ENCODE data around the gene OLIG2. TPM values are rescaled to one million over a fixed set of nuclear protein-coding genes. Genes with fewer than 3 reads are reported as not detected.

OLIG2 gene
- polyA plus RNA-seq, 1 experiment: not detected

DNA sequence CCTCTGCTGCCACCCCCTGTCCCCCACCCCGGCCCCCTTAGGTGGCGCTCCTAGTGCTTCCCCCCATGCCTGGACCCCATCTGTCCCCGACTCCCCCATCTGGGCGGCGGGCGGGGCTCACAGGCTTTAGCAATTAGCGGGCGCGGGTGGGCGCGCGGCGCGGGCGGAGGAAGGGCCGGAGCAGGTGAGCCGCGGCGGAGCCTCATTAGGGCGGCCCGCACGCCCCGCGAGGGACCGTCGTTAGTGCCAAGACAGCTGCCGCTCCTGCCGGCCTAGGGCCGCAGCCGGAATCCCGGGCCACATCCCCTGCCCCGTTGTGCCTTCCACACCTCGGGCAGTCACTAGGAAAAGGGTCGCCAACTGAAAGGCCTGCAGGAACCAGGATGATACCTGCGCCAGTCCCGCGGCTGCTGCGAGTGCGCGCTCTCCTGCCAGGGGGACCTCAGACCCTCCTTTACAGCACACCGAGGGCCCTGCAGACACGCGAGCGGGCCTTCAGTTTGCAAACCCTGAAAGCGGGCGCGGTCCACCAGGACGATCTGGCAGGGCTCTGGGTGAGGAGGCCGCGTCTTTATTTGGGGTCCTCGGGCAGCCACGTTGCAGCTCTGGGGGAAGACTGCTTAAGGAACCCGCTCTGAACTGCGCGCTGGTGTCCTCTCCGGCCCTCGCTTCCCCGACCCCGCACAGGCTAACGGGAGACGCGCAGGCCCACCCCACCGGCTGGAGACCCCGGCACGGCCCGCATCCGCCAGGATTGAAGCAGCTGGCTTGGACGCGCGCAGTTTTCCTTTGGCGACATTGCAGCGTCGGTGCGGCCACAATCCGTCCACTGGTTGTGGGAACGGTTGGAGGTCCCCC, 7.6 kb downstream of the OLIG2 start:
- Histone ChIP-seq H3K27me3 (ENCODE audit: control insufficient read depth, insufficient read depth, low read length) (peaks cover 49% of the 10 kb centered on the region), H3K4me3 (ENCODE audit: low read depth, low read length) (no peak overlapping the region), H3K36me3 (ENCODE audit: control insufficient read depth, insufficient read depth, low read length) (no peaks in the 10 kb centered on the region)
- TF ChIP-seq, protein P1, sequence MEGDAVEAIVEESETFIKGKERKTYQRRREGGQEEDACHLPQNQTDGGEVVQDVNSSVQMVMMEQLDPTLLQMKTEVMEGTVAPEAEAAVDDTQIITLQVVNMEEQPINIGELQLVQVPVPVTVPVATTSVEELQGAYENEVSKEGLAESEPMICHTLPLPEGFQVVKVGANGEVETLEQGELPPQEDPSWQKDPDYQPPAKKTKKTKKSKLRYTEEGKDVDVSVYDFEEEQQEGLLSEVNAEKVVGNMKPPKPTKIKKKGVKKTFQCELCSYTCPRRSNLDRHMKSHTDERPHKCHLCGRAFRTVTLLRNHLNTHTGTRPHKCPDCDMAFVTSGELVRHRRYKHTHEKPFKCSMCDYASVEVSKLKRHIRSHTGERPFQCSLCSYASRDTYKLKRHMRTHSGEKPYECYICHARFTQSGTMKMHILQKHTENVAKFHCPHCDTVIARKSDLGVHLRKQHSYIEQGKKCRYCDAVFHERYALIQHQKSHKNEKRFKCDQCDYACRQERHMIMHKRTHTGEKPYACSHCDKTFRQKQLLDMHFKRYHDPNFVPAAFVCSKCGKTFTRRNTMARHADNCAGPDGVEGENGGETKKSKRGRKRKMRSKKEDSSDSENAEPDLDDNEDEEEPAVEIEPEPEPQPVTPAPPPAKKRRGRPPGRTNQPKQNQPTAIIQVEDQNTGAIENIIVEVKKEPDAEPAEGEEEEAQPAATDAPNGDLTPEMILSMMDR (IDR thresholded peaks at IDR 0.05; ENCODE audit: insufficient read depth, low read depth, low read length): no peak
- ChIA-PET CTCF (no interaction called here), POLR2A (no interaction called here)
- DNase-seq (ENCODE audit: low read depth): no peak

DNA sequence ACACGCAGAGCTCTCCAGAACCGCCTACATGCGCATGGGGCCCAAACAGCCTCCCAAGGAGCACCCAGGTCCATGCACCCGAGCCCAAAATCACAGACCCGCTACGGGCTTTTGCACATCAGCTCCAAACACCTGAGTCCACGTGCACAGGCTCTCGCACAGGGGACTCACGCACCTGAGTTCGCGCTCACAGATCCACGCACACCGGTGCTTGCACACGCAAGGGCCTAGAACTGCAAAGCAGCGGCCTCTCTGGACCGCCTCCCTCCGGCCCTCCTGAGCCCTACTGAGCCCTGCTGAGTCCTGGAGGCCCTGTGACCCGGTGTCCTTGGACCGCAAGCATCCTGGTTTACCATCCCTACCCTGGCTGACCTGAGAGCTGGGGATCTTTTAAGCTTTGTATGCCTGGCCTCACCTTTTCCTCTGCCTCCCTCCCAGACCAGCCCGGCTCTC, 8.3 kb downstream of the OLIG2 start:
- peaks cover 45% of the 10 kb centered on the region for H3K27me3 ChIP-seq (ENCODE audit: control insufficient read depth, insufficient read depth, low read length)
- no peak overlapping the region for H3K4me3 ChIP-seq (ENCODE audit: low read depth, low read length)
- TF ChIP-seq, protein P1 (IDR thresholded peaks at IDR 0.05; ENCODE audit: insufficient read depth, low read depth, low read length): no peak
- POLR2A ChIA-PET: no interaction called here
- CTCF ChIA-PET: interaction anchor here (1.0 kb wide), 1 partner anchor 88 kb away, joined by 3 read pairs; no protein-coding TSS in a partner anchor
- no peak for DNase-seq (ENCODE audit: low read depth)
- no peaks in the 10 kb centered on the region for H3K36me3 ChIP-seq (ENCODE audit: control insufficient read depth, insufficient read depth, low read length)

DNA sequence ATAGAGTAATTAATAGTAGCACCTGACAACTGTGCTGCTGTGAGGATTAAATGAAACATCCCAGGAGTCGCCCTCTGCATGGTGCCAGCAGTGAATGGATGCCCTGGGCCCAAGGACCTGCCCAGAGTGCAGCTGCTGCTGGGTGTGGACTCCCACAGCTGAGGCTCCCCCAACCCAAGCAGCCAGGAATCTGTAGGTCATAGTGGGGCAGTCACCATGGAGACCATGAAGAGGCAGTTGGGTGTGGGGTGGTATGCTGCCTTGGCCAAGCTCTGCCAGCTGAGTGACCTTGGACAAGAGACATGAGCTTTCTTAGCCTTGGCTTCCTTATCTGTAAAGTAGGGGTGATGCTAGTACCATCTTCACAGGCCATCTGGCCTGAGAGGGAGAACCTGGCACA, 9.4 kb downstream of the OLIG2 start:
- Histone ChIP-seq H3K4me3 (ENCODE audit: low read depth, low read length) (no peak overlapping the region), H3K27me3 (ENCODE audit: control insufficient read depth, insufficient read depth, low read length) (peaks cover 33% of the 10 kb centered on the region), H3K36me3 (ENCODE audit: control insufficient read depth, insufficient read depth, low read length) (no peaks in the 10 kb centered on the region)
- ChIA-PET POLR2A (no interaction called here), CTCF (no interaction called here)
- TF ChIP-seq, protein P1 (IDR thresholded peaks at IDR 0.05; ENCODE audit: insufficient read depth, low read depth, low read length): no peak
- no peak for DNase-seq (ENCODE audit: low read depth)

DNA sequence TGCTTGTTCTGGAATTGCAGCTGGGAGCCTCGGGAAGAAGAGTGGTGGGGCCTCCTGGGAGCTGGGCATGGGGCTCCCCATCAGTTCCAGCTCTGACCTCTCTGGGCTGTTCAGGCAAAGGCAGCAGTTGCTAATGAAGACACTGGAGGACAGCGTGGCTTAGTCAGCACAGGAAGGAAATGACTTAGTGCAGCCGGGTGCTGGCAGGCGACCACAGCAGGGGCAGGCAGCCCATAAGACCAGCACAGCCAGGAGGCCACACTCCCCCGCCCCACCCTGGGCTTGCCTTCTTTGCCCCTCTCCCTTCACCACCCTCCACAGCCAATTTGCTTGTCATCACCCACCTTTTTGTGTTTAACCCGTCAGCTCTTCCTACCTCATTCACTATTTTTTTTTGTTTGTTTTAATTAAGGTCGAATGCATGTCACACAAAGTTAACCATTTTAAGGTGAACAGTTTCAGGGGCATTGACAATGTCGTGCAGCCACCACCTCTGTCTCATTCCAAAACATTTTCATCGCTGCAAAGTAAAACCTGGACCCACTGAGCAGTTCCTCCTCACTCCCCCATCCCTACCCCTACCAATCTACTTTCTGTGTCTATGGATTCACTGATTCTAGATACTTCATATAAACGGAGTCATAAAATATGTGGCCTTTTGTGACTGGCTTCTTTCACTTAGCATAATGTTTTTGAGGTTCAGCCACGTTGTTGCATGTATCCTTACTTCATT, 10.9 kb downstream of the OLIG2 start:
- ChIA-PET CTCF (no interaction called here), POLR2A (interaction anchor here (0.6 kb wide), 1 partner anchor 26 kb away, joined by 5 read pairs; no protein-coding TSS in a partner anchor)
- Histone ChIP-seq H3K36me3 (ENCODE audit: control insufficient read depth, insufficient read depth, low read length) (no peaks in the 10 kb centered on the region), H3K27me3 (ENCODE audit: control insufficient read depth, insufficient read depth, low read length) (peaks cover 20% of the 10 kb centered on the region), H3K4me3 (ENCODE audit: low read depth, low read length) (no peak overlapping the region)
- TF ChIP-seq, protein P1 (IDR thresholded peaks at IDR 0.05; ENCODE audit: insufficient read depth, low read depth, low read length): no peak
- no peak for DNase-seq (ENCODE audit: low read depth)

DNA sequence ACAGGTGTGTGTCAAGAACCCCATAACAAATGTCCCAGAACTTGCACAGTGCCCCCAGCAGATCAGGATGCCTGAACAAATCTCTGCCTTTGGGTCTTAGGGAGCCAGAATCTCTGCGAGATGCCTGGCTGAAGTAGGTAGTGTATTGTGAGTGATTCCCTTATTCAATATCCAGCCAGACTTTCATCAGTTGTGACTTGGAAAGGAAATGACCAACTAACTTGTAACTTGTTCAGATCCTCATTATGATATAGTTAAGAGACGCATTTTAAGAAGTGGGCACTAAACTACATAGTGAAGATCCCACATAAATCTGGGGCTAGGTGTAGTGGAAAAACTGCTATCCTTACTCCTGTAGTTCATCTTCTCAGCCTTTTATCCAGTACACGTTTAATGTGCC, 11.8 kb downstream of the OLIG2 start:
- Histone ChIP-seq H3K27me3 (ENCODE audit: control insufficient read depth, insufficient read depth, low read length) (peaks cover 13% of the 10 kb centered on the region), H3K36me3 (ENCODE audit: control insufficient read depth, insufficient read depth, low read length) (no peaks in the 10 kb centered on the region), H3K4me3 (ENCODE audit: low read depth, low read length) (no peak overlapping the region)
- DNase-seq (ENCODE audit: low read depth): no peak
- ChIA-PET CTCF (no interaction called here), POLR2A (interaction anchor here (0.6 kb wide), 1 partner anchor 115 kb away, joined by 4 read pairs; no protein-coding TSS in a partner anchor)
- TF ChIP-seq, protein P1 (IDR thresholded peaks at IDR 0.05; ENCODE audit: insufficient read depth, low read depth, low read length): no peak
